MCF 10A (cell line): ENCODE measurements around the gene SSR2. TPM values are rescaled to one million over a fixed set of nuclear protein-coding genes. Genes with fewer than 3 reads are reported as not detected.

Experiments
- Bru-seq: library from RNA; stranded (reverse); fragments of 400-500 nt; gene quantifications from one replicate; lab custom pipeline; 2021; lab: Mats Ljungman, UMichigan
- BruChase-seq, 2 experiments: library from RNA; stranded (reverse); fragments of 400-500 nt; gene quantifications; one replicate each; lab custom pipeline; 2021; lab: Mats Ljungman, UMichigan
- BruUV-seq: library from RNA; stranded (reverse); fragments of 400-500 nt; replicated peaks from 2 replicates; lab custom pipeline; 2021; lab: Mats Ljungman, UMichigan
- CTCF ChIA-PET: fragments of 300-600 bp; sonication (Branson Sonifier 250); formaldehyde crosslinking; extraction: SDS; loops from one replicate; lab custom pipeline; 2021; ENCODE audit warnings: antibody characterized with exemption, inconsistent platforms; lab: Yijun Ruan, JAX
- POLR2A ChIA-PET: fragments of 300-600, 350-650 bp; sonication (Branson Sonifier 250); formaldehyde crosslinking; extraction: SDS; loops from one replicate; lab custom pipeline; 2020; ENCODE audit warnings: antibody characterized with exemption, inconsistent platforms; lab: Yijun Ruan, JAX
- DNase-seq: peaks from one replicate; pipeline ENCODE4 v3.0.0-alpha.2; 2018; ENCODE audit not compliant: unreplicated experiment
- H3K27ac Mint-ChIP-seq: one replicate; pipeline ENCODE4 v1.8.0; 2022; ENCODE audit warnings: mild to moderate bottlenecking, low read depth, mixed read lengths; ENCODE audit not compliant: unreplicated experiment
- H3K27me3 Mint-ChIP-seq: one replicate; pipeline ENCODE4 v1.8.0; 2022; ENCODE audit warnings: mixed read lengths; ENCODE audit not compliant: insufficient read depth, unreplicated experiment
- H3K36me3 Mint-ChIP-seq: one replicate; pipeline ENCODE4 v1.8.0; 2022; ENCODE audit warnings: mild to moderate bottlenecking, moderate library complexity, mixed read lengths; ENCODE audit not compliant: insufficient read depth, unreplicated experiment
- H3K4me1 Mint-ChIP-seq: one replicate; pipeline ENCODE4 v1.8.0; 2022; ENCODE audit warnings: mixed read lengths; ENCODE audit not compliant: insufficient read depth, unreplicated experiment
- H3K4me3 Mint-ChIP-seq: one replicate; pipeline ENCODE4 v1.8.0; 2022; ENCODE audit warnings: mild to moderate bottlenecking, moderate library complexity, mixed read lengths; ENCODE audit not compliant: unreplicated experiment
- H3K9me3 Mint-ChIP-seq: one replicate; pipeline ENCODE4 v1.8.0; 2022; ENCODE audit warnings: mixed read lengths; ENCODE audit not compliant: unreplicated experiment
- intact Hi-C: fragments of 100-400 bp; cut with micrococcal nuclease; formaldehyde crosslinking; loops from 2 replicates; pipeline ENCODE4 v1.14.1; 2022
- long read RNA-seq: library from polyadenylated mRNA; stranded (forward); transcript quantifications from one replicate; pipeline ENCODE4 v2.0.0, GENCODE V29; 2022
- total RNA-seq: library from RNA; stranded (reverse); gene quantifications from 2 replicates; pipeline ENCODE4 v1.2.3, GENCODE V29; 2022
- TF ChIP-seq, protein P1 (sequence below): fragments of 200-600 bp; IDR thresholded peaks from one replicate; pipeline ENCODE4 v1.8.0; 2022; ENCODE audit warnings: antibody characterized with exemption, mild to moderate bottlenecking; ENCODE audit not compliant: unreplicated experiment

The SSR2 gene
- total RNA-seq = 477 and 589 TPM in 2 replicates
- percentile 96 among the genes with signal in this experiment for Bru-seq, nascent RNA
- BruChase-seq, experiment 1, labeled RNA remaining after a 6-hour chase = percentile 98 among the genes with signal in this experiment
- BruChase-seq, experiment 2, labeled RNA remaining after a 2-hour chase = percentile 97 among the genes with signal in this experiment
- long read RNA-seq, transcript SSR2-201 (6 exons, 1,116 nt) = major isoform, 737 of 901 reads
- long read RNA-seq, transcript SSR2-209 (5 exons, 1,040 nt) = minor isoform, 18 of 901 reads
- long read RNA-seq, transcript SSR2-218 (6 exons, 1,008 nt) = minor isoform, 5 of 901 reads
- long read RNA-seq, partial matches to known transcripts = 72 of 901 reads
- long read RNA-seq, other reads (novel, unspliced or antisense) = 62 of 901 reads

GRCh38 chr1:156020293-156021092 lies at the start of gene SSR2:
Gene SSR2 (minus strand): TSS chr1:156020951. CDS start chr1:156020167, 784 bp downstream.
- ChIA-PET CTCF (interaction anchor here (0.6 to 2.1 kb wide), 14 partner anchors 10 to 283 kb away, joined by 3 to 8 read pairs (median 4); no protein-coding TSS in a partner anchor), POLR2A (interaction anchor here (0.5 to 3.4 kb wide), 20 partner anchors 11 to 695 kb away, joined by 3 to 54 read pairs (median 4); partner anchors contain the start of genes KHDC4 and SMG5)
- peak within 1 kb of the TSS; percentile 97 for H3K4me3 Mint-ChIP-seq
- TF ChIP-seq, protein P1, sequence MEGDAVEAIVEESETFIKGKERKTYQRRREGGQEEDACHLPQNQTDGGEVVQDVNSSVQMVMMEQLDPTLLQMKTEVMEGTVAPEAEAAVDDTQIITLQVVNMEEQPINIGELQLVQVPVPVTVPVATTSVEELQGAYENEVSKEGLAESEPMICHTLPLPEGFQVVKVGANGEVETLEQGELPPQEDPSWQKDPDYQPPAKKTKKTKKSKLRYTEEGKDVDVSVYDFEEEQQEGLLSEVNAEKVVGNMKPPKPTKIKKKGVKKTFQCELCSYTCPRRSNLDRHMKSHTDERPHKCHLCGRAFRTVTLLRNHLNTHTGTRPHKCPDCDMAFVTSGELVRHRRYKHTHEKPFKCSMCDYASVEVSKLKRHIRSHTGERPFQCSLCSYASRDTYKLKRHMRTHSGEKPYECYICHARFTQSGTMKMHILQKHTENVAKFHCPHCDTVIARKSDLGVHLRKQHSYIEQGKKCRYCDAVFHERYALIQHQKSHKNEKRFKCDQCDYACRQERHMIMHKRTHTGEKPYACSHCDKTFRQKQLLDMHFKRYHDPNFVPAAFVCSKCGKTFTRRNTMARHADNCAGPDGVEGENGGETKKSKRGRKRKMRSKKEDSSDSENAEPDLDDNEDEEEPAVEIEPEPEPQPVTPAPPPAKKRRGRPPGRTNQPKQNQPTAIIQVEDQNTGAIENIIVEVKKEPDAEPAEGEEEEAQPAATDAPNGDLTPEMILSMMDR = no peak
- H3K4me1 Mint-ChIP-seq = peaks cover 22% of the 10 kb centered on the region
- H3K27me3 Mint-ChIP-seq = no peaks in the 10 kb centered on the region
- peak; percentile 98 for DNase-seq
- H3K36me3 Mint-ChIP-seq = peaks cover 51% of the 10 kb centered on the region
- no peaks in the 10 kb centered on the region for H3K9me3 Mint-ChIP-seq
- peak within 1 kb of the TSS; percentile 86 for H3K27ac Mint-ChIP-seq
- intact Hi-C loops = loop anchor here (2.0 kb wide), 1 partner anchor 34 kb away; the partner anchor contains the start of gene LAMTOR2
- BruUV-seq = no TSS peak

GRCh38 chr1:156070548-156070947 lies 49.8 kb upstream of the SSR2 start:
- Mint-ChIP-seq H3K27me3 (no peaks in the 10 kb centered on the region), H3K27ac (no peak overlapping the region), H3K9me3 (no peaks in the 10 kb centered on the region), H3K36me3 (peaks cover 3% of the 10 kb centered on the region), H3K4me3 (no peak overlapping the region), H3K4me1 (peaks cover 4% of the 10 kb centered on the region)
- DNase-seq = no peak
- CTCF ChIA-PET = interaction anchor here (0.7 to 1.5 kb wide), 3 partner anchors 11 to 59 kb away, joined by 3 to 5 read pairs (median 4); no protein-coding TSS in a partner anchor
- no TSS peak for BruUV-seq
- POLR2A ChIA-PET = interaction anchor here (0.8 to 1.5 kb wide), 2 partner anchors 26 to 67 kb away, joined by 3 to 4 read pairs; no protein-coding TSS in a partner anchor
- TF ChIP-seq, protein P1 = no peak
- intact Hi-C loops = no loop called here

- TF ChIP-seq, protein P1 = no peak
- Mint-ChIP-seq H3K4me3 (no peak overlapping the region), H3K27me3 (no peaks in the 10 kb centered on the region), H3K9me3 (no peaks in the 10 kb centered on the region), H3K36me3 (no peaks in the 10 kb centered on the region), H3K27ac (no peak overlapping the region), H3K4me1 (no peaks in the 10 kb centered on the region)
- ChIA-PET POLR2A (interaction anchor here (0.8 kb wide), 1 partner anchor 27 kb away, joined by 3 read pairs; no protein-coding TSS in a partner anchor), CTCF (no interaction called here)
- BruUV-seq = no TSS peak
- DNase-seq = no peak
- intact Hi-C loops = no loop called here
Observed at GRCh38 chr1:156069490-156070455, 49.0 kb upstream of the SSR2 start.
